Endothelial cell of umbilical vein (primary cell): ENCODE data around the gene NCF4. TPM values are rescaled to one million over a fixed set of nuclear protein-coding genes. Genes with fewer than 3 reads are reported as not detected.

Experiments used
- BruUV-seq: library from RNA; stranded (reverse); fragments of 400-500 nt; replicated peaks from 2 replicates; lab custom pipeline; 2021; lab: Mats Ljungman, UMichigan
- CTCF ChIA-PET: fragments of 300-600, 350-600 bp; sonication (Branson Sonifier 250); formaldehyde crosslinking; loops from one replicate; lab custom pipeline; 2021; ENCODE audit warnings: antibody characterized with exemption, inconsistent platforms; lab: Charles Lee
- POLR2A ChIA-PET: fragments of 300-600, 350-600 bp; sonication (Branson Sonifier 250); formaldehyde crosslinking; loops from one replicate; lab custom pipeline; 2021; ENCODE audit warnings: antibody characterized with exemption, inconsistent platforms; lab: Charles Lee
- DNase-seq: peaks from one replicate; pipeline ENCODE4 v3.0.0-alpha.2; 2011; ENCODE audit warnings: low read depth, low spot score
- FAIRE-seq: peaks from 2 replicates; lab custom pipeline; 2011; peaks lifted over from hg19 to GRCh38; lab: Jason Lieb, UNC
- H2AFZ ChIP-seq: 2 replicates; pipeline ENCODE4 v1.6.0; 2012; ENCODE audit warnings: low read depth, low read length, control low read depth, inconsistent platforms
- H3K27ac ChIP-seq: 2 replicates; pipeline ENCODE4 v1.5.1; 2011; ENCODE audit warnings: low read depth, mild to moderate bottlenecking, control low read depth, low read length, moderate library complexity; ENCODE audit not compliant: insufficient read depth
- H3K27me3 ChIP-seq, 2 experiments: 2 replicates each; pipeline versions ENCODE4 v1.6.0 to v1.6.1; 2011; ENCODE audit warnings: low read length in 2 of 2, mixed read lengths in 1 of 2; ENCODE audit not compliant: control insufficient read depth in 2 of 2, insufficient read depth in 2 of 2
- H3K36me3 ChIP-seq, 2 experiments: 2 replicates in 1 of 2; 3 replicates in 1 of 2; pipeline ENCODE4 v1.5.1; 2011; ENCODE audit warnings: low read length in 2 of 2, mild to moderate bottlenecking in 1 of 2, moderate library complexity in 1 of 2; ENCODE audit not compliant: control insufficient read depth in 2 of 2, insufficient read depth in 2 of 2; ENCODE audit errors: extremely low read depth in 1 of 2
- H3K4me1 ChIP-seq: 3 replicates; pipeline ENCODE4 v1.5.1; 2011; ENCODE audit warnings: mild to moderate bottlenecking, low read length; ENCODE audit not compliant: control insufficient read depth, insufficient read depth; ENCODE audit errors: extremely low read depth
- H3K4me2 ChIP-seq: 2 replicates; pipeline ENCODE4 v1.6.1; 2011; ENCODE audit warnings: low read length, control low read depth, mixed read lengths; ENCODE audit not compliant: insufficient read depth
- H3K4me3 ChIP-seq, 3 experiments: fragments of 200-600 bp in 1 of 3; sonication (generic), shearing (Covaris generic) in 1 of 3; replicated peaks in 1 of 3; 2 replicates each; pipeline ENCODE4 v1.5.1; 2011 to 2016; ENCODE audit warnings: control low read depth in 3 of 3, low read length in 3 of 3, mild to moderate bottlenecking in 2 of 3, inconsistent platforms in 1 of 3, low read depth in 1 of 3, moderate library complexity in 1 of 3; ENCODE audit not compliant: insufficient read depth in 1 of 3
- H3K79me2 ChIP-seq: 2 replicates; pipeline ENCODE4 v1.6.0; 2012; ENCODE audit warnings: low read length, inconsistent platforms; ENCODE audit not compliant: control insufficient read depth, insufficient read depth
- H3K9ac ChIP-seq: replicated peaks from 2 replicates; pipeline ENCODE3; 2011; ENCODE audit warnings: low read length, control low read depth; ENCODE audit not compliant: insufficient read depth; ENCODE audit errors: extremely low read depth
- H3K9me1 ChIP-seq: replicated peaks from 3 replicates; pipeline ENCODE4 v1.6.0; 2011; ENCODE audit warnings: mild to moderate bottlenecking, low read length; ENCODE audit not compliant: control insufficient read depth, insufficient read depth; ENCODE audit errors: extremely low read depth
- H3K9me3 ChIP-seq: replicated peaks from 2 replicates; pipeline ENCODE4 v1.5.1; 2012; ENCODE audit warnings: low read length, inconsistent platforms; ENCODE audit not compliant: control insufficient read depth, insufficient read depth
- H4K20me1 ChIP-seq: replicated peaks from 2 replicates; pipeline ENCODE3; 2011; ENCODE audit warnings: mild to moderate bottlenecking, low read length; ENCODE audit not compliant: control insufficient read depth, insufficient read depth; ENCODE audit errors: extremely low read depth
- CTCF ChIP-seq, 2 donors: IDR thresholded peaks; 1 replicate in 1 of 2; 2 replicates in 1 of 2; pipeline ENCODE4 v1.5.1; 2011; ENCODE audit warnings: low read length in 2 of 2, mild to moderate bottlenecking in 2 of 2, moderate library complexity in 2 of 2, control low read depth in 1 of 2, inconsistent platforms in 1 of 2, low read depth in 1 of 2; ENCODE audit not compliant: insufficient read depth in 1 of 2; ENCODE audit errors: extremely low read depth in 1 of 2
- EZH2 ChIP-seq: IDR thresholded peaks from 2 replicates; pipeline ENCODE4 v1.6.1; 2012; ENCODE audit warnings: borderline replicate concordance, low read depth, mild to moderate bottlenecking, moderate library complexity, low read length, inconsistent platforms; ENCODE audit not compliant: severe bottlenecking
- FOS ChIP-seq: IDR thresholded peaks from 2 replicates; pipeline ENCODE4 v1.6.1; 2011; ENCODE audit warnings: mild to moderate bottlenecking, low read length, moderate library complexity, borderline replicate concordance; ENCODE audit not compliant: insufficient read depth
- GATA2 ChIP-seq: IDR thresholded peaks from 2 replicates; pipeline ENCODE4 v1.7.0; 2011; ENCODE audit warnings: low read depth, mild to moderate bottlenecking, moderate library complexity, mixed read lengths, low read length; ENCODE audit not compliant: insufficient read length, insufficient read depth
- JUN ChIP-seq: IDR thresholded peaks from 2 replicates; pipeline ENCODE4 v1.6.1; 2011; ENCODE audit warnings: borderline replicate concordance, low read depth; ENCODE audit not compliant: insufficient read length, insufficient read depth
- MAX ChIP-seq: IDR thresholded peaks from 2 replicates; pipeline ENCODE4 v1.6.1; 2011; ENCODE audit not compliant: insufficient read depth, insufficient read length
- MYC ChIP-seq: IDR thresholded peaks from one replicate; pipeline ENCODE4 v1.6.1; 2011; ENCODE audit warnings: mild to moderate bottlenecking, low read depth, low read length
- POLR2A ChIP-seq: IDR thresholded peaks from 2 replicates; pipeline ENCODE4 v1.6.1; 2012; ENCODE audit warnings: low read depth, mild to moderate bottlenecking, control low read depth, low read length
- POLR2AphosphoS5 ChIP-seq: IDR thresholded peaks from 2 replicates; pipeline ENCODE4 v1.6.1; 2012; ENCODE audit warnings: low read depth, mild to moderate bottlenecking, control low read depth, low read length, moderate library complexity; ENCODE audit not compliant: insufficient read depth
- dilution Hi-C: fragments of 300-500 bp; cut with MboI; formaldehyde crosslinking; loops from one replicate; pipeline ENCODE4 v1.15.0; 2019; ENCODE audit warnings: low sequenced_read_pairs; ENCODE audit not compliant: extremely low pct_ligation_motif_present
- intact Hi-C: fragments of 100-400 bp; cut with micrococcal nuclease; formaldehyde crosslinking; loops from one replicate; pipeline ENCODE4 v1.10.0; 2022
- polyA plus RNA-seq, 4 experiments: library from polyadenylated mRNA; depleted of rRNA in 3 of 4; stranded (reverse) in 3 of 4; unstranded in 1 of 4; fragments of >200 nt; gene quantifications; 2 replicates each; pipeline versions ENCODE4 v1.2.1 to v1.2.3, GENCODE V29; 2011 to 2012; ENCODE audit warnings: missing spikeins in 1 of 4
- total RNA-seq: library from RNA; stranded (reverse); gene quantifications from 2 replicates; pipeline ENCODE4 v1.2.3, GENCODE V29; 2021

NCF4 gene
- total and polyA plus RNA-seq, 2 donors (not counting 3 experiments of a cell fraction or from before 2014, with no cell fraction given) = 0.07 TPM; not detected in 1

GRCh38 chr22:36811094-36811800, 49.6 kb upstream of the NCF4 start:
- dilution Hi-C loops = no loop called here
- CTCF ChIA-PET = interaction anchor here (1.0 kb wide), 1 partner anchor 21 kb away, joined by 3 read pairs; no protein-coding TSS in a partner anchor
- H3K9me3 ChIP-seq = no peaks in the 10 kb centered on the region

More at GRCh38 chr22:36811094-36811800, 49.6 kb upstream of the NCF4 start:
- Histone ChIP-seq H3K9ac (no peak overlapping the region), H3K27me3 (peaks cover 23 to 34% of the 10 kb centered on the region in 2 experiments), H3K4me1 (no peaks in the 10 kb centered on the region), H3K4me3 (no peak overlapping the region), H2AFZ (no peak overlapping the region), H3K4me2 (no peak overlapping the region), H3K27ac (no peak overlapping the region), H3K79me2 (no peaks in the 10 kb centered on the region), H4K20me1 (no peaks in the 10 kb centered on the region), H3K9me1 (no peaks in the 10 kb centered on the region), H3K36me3 (no peaks in the 10 kb centered on the region)
- no peak for DNase-seq
- no TSS peak for BruUV-seq
- intact Hi-C loops = no loop called here
- no peak for FAIRE-seq
- POLR2A ChIA-PET = no interaction called here
- TF ChIP-seq MYC = no peak
- no peak for TF ChIP-seq POLR2AphosphoS5
- TF ChIP-seq MAX = no peak
- TF ChIP-seq JUN = no peak
- TF ChIP-seq EZH2 = no peak
- no peak for TF ChIP-seq GATA2
- no peak for TF ChIP-seq POLR2A
- TF ChIP-seq FOS = no peak
- TF ChIP-seq CTCF (IDR thresholded peaks at IDR 0.05; ENCODE audit: extremely low read depth in 1 of 2, insufficient read depth in 1 of 2, low read depth in 1 of 2, low read length in 2 of 2) = no peak
